A204.1 (cell line): ENCODE results near the gene CGB8.

Experiments
- FAIRE-seq: peaks from 2 replicates; lab custom pipeline; 2012; peaks lifted over from hg19 to GRCh38; lab: Jason Lieb, UNC

The CGB8 gene

DNA sequence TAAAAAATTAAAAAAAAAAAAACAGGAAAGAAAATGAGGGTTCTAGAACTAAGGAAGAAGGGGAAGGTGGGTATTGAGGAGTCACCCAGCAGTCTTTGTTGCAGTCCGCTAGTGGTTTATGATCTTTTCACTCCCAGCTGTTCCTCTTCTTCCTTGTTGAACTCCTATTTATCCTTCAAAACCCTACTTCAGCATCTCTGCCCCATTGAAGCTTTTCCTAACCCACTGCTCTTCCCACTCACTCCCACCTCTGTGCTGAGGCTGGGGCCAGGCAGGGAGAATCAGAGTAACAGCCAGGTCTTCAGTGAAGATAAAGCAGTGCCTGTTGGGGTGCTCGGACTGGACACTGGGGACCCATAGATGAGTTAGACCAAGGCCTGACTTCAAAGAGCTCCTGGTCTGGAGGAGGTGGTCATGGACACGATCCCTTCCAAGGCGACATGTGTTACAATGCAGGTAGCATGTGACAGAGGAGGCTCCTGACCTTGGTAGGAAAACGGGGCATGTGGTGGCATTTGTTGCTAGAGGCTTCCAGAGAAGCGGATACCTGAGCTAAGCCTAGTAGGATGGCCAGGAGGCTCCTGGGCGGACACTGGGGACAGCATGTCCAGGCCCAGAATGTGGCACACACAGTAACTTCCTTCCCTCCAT, 43.8 kb downstream of the CGB8 start:
- FAIRE-seq, result no peak

DNA sequence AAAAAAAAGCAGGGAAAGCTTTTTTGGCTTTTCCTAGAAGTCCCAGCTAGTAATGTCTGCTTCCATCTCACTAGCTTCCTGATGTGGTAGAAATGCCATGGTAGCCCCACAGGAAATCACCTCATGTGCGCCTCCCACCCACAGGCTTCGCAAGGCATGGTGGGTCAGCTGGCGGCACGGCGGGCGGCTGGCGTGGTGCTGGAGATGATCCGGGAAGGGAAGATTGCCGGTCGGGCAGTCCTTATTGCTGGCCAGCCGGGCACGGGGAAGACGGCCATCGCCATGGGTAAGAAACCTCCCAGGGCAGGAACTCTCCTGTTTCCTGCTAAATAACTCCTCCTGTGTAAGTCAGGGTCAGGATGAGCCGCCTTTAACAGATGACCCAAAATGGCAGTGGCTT, 44.8 kb downstream of the CGB8 start:
- no peak for FAIRE-seq

DNA sequence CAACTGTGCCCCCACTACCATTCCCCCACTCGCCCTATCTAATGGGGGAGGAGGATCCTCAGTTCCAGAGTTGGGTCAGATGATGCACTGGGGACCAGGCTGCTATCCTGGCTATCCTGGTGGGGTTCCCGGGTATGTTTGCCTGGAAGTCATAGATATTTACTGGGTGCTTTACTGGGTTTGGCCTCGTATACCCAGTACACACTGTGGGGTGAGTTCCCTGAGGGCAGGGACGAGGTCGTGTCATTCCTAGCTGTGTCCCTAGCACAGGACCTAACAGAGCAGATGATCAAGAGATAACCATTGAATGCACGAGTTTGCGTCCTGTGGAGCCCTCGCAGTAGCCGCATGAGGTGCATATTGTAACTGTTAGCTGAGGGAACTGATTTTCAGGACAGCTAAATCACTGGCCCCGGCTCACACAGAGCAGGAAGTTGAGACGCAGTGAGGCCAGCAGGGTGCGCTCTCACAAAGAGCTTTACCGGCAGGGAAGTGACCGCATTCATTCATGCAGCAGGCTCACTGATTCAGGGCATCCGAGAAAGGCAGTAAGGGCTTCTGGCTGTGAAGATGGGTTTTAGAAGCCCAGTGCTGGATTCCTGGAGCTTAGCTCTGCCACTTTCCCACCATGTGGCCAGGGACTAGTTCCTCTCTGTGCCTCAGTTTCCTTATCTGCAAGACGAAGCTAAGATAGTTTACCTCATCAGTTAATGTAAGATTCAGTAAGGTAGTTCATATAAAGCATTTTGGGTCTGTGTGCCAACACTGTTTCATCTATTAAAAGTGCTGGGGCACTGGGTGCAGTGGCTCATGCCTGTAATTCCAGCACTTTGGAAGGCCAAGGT, 49.2 kb downstream of the CGB8 start:
- no peak for FAIRE-seq

DNA sequence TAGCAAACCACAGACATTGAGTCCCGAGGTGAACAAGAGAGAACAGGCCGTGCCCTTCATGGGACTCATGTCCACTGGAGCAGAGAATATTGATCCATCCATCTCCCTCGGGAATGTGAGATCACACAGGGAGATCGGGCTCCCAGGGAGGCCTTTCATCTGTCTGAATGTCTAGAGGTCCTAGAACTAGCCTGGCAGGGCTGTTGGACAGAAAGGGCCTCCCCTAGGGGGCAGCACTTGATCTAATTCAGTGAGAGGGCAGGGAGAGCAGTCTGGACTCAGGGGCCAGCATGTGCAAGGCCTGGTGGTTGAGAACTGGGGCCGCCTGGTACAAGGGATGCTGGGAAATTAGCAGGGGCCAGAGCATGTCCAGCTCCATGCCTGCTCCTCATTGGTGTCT, 50.9 kb downstream of the CGB8 start:
- FAIRE-seq, result no peak
